Epithelial cell of esophagus (primary cell): ENCODE measurements around the gene SERGEF.

Experiments used
- DNase-seq: peaks from one replicate; pipeline ENCODE4 v3.0.0; 2010; ENCODE audit warnings: low read depth
- H3K4me3 ChIP-seq: 2 replicates; pipeline ENCODE4 v1.5.1; 2011; ENCODE audit warnings: mild to moderate bottlenecking, low read length, control low read depth
- CTCF ChIP-seq: IDR thresholded peaks from 2 replicates; pipeline ENCODE4 v1.5.1; 2011; ENCODE audit warnings: low read depth, mild to moderate bottlenecking, low read length, control low read depth, inconsistent platforms; ENCODE audit not compliant: insufficient read depth; ENCODE audit errors: missing control alignments

SERGEF gene

GRCh38 chr11:17781626-17782025 is 231.2 kb downstream of the SERGEF start:
- no peak for TF ChIP-seq CTCF
- no peak for DNase-seq
- H3K4me3 ChIP-seq: no peak overlapping the region

GRCh38 chr11:17781221-17781620 is 231.6 kb downstream of the SERGEF start:
- TF ChIP-seq CTCF: no peak
- H3K4me3 ChIP-seq: no peak overlapping the region
- peak; percentile 85 for DNase-seq

- H3K4me3 ChIP-seq: no peak overlapping the region
- no peak for DNase-seq
- TF ChIP-seq CTCF: no peak
Observed at GRCh38 chr11:17780668-17781067, 232.2 kb downstream of the SERGEF start.

GRCh38 chr11:17779861-17780594 is 232.8 kb downstream of the SERGEF start:
- TF ChIP-seq CTCF: no peak
- no peak for DNase-seq
- no peak overlapping the region for H3K4me3 ChIP-seq

GRCh38 chr11:17778956-17779860 is 233.6 kb downstream of the SERGEF start:
- TF ChIP-seq CTCF: no peak
- no peak for DNase-seq
- H3K4me3 ChIP-seq: no peak overlapping the region

GRCh38 chr11:17778352-17778751 is 234.5 kb downstream of the SERGEF start:
- no peak for DNase-seq
- no peak overlapping the region for H3K4me3 ChIP-seq
- TF ChIP-seq CTCF: no peak
